Panc1 (cell line): ENCODE data around the gene RIC8B. TPM values are rescaled to one million over a fixed set of nuclear protein-coding genes. Genes with fewer than 3 reads are reported as not detected.

Experiments
- ATAC-seq: fragments of 200-7000 bp; cut with Tn5 transposase; 2 replicates; pipeline ENCODE4 v1.9.1; 2020; ENCODE audit warnings: mild to moderate bottlenecking, moderate library complexity
- BruUV-seq: library from RNA; stranded (reverse); fragments of 400-500 nt; replicated peaks from 2 replicates; lab custom pipeline; 2021; lab: Mats Ljungman, UMichigan
- CTCF ChIA-PET: fragments of 300-600 bp; sonication (Branson Sonifier 250); formaldehyde crosslinking; loops from one replicate; lab custom pipeline; 2022; ENCODE audit warnings: antibody characterized with exemption; lab: Charles Lee
- POLR2A ChIA-PET: fragments of 300-600 bp; sonication (Branson Sonifier 250); formaldehyde crosslinking; loops from one replicate; lab custom pipeline; 2022; ENCODE audit warnings: antibody characterized with exemption; lab: Charles Lee
- DNase-seq: peaks from one replicate; pipeline ENCODE4 v3.0.0-alpha.2; 2010; ENCODE audit warnings: low read depth, low spot score
- H3K27ac ChIP-seq: 2 replicates; pipeline ENCODE4 v1.5.1; 2011; ENCODE audit warnings: mild to moderate bottlenecking, low read length, inconsistent platforms
- H3K27me3 ChIP-seq: fragments of 200-500 bp; sonication (Bioruptor generic); 2 replicates; pipeline ENCODE4 v1.6.0; 2014; ENCODE audit warnings: low read length, inconsistent platforms; ENCODE audit not compliant: control insufficient read depth, insufficient read depth
- H3K36me3 ChIP-seq: fragments of 200-500 bp; sonication (Bioruptor generic); 2 replicates; pipeline ENCODE4 v1.5.1; 2014; ENCODE audit warnings: inconsistent platforms, mild to moderate bottlenecking, low read length, moderate library complexity; ENCODE audit not compliant: control insufficient read depth, insufficient read depth
- H3K4me1 ChIP-seq: 2 replicates; pipeline ENCODE4 v1.5.1; 2011; ENCODE audit warnings: inconsistent platforms, mild to moderate bottlenecking, low read length, moderate library complexity; ENCODE audit not compliant: control insufficient read depth, insufficient read depth
- H3K4me3 ChIP-seq, 2 experiments: 2 replicates each; pipeline ENCODE4 v1.5.1; 2011 to 2012; ENCODE audit warnings: low read depth in 2 of 2, low read length in 2 of 2, mild to moderate bottlenecking in 2 of 2, inconsistent platforms in 1 of 2, moderate library complexity in 1 of 2
- H3K9me3 ChIP-seq: fragments of 200-500 bp; sonication (Bioruptor generic); 2 replicates; pipeline ENCODE4 v1.5.1; 2014; ENCODE audit warnings: low read depth, mild to moderate bottlenecking, inconsistent platforms, low read length, moderate library complexity; ENCODE audit not compliant: control insufficient read depth, insufficient read depth
- CTCF ChIP-seq: fragments of 450-650 bp; IDR thresholded peaks from 2 replicates; pipeline ENCODE4 v1.5.1; 2017; ENCODE audit warnings: mild to moderate bottlenecking
- POLR2AphosphoS5 ChIP-seq: IDR thresholded peaks from 2 replicates; pipeline ENCODE4 v1.6.1; 2012; ENCODE audit warnings: mild to moderate bottlenecking, low read depth, low read length, moderate library complexity
- REST ChIP-seq, 2 experiments: IDR thresholded peaks; 2 replicates each; pipeline ENCODE4 v1.6.1; 2011 to 2012; ENCODE audit warnings: low read depth in 2 of 2, control low read depth in 1 of 2, low read length in 1 of 2, mild to moderate bottlenecking in 1 of 2, moderate library complexity in 1 of 2; ENCODE audit not compliant: insufficient read depth in 1 of 2
- SIN3A ChIP-seq: IDR thresholded peaks from 2 replicates; pipeline ENCODE4 v1.6.1; 2012; ENCODE audit warnings: low read depth, mild to moderate bottlenecking, low read length, moderate library complexity, borderline replicate concordance; ENCODE audit not compliant: insufficient read depth
- TCF7L2 ChIP-seq: IDR thresholded peaks from 2 replicates; pipeline ENCODE4 v1.6.1; 2011; ENCODE audit warnings: mild to moderate bottlenecking, low read depth, low read length, inconsistent platforms
- in situ Hi-C: cut with HindIII; loops from 2 replicates; pipeline ENCODE4 v1.10.0; 2016; ENCODE audit warnings: low sequenced_read_pairs, low pct_unique_long_range_greater_than_20kb
- intact Hi-C: fragments of 100-400 bp; cut with micrococcal nuclease; formaldehyde crosslinking; loops from one replicate; pipeline ENCODE4 v1.10.0; 2022; ENCODE audit not compliant: unreplicated experiment
- total RNA-seq: library from RNA; stranded (reverse); gene quantifications from one replicate; pipeline ENCODE4 v1.2.1, GENCODE V29; 2021; ENCODE audit not compliant: unreplicated experiment

The RIC8B gene
- total RNA-seq, 1 experiment from 2014 or later, result 16.1 TPM

- in situ Hi-C loops, result no loop called here
- peaks cover 6% of the 10 kb centered on the region for H3K36me3 ChIP-seq
- H3K27me3 ChIP-seq, result no peaks in the 10 kb centered on the region
- DNase-seq, result no peak
- intact Hi-C loops, result no loop called here
- ChIA-PET POLR2A (no interaction called here), CTCF (no interaction called here)
- no peaks in the 10 kb centered on the region for H3K9me3 ChIP-seq
- no peak for ATAC-seq
- H3K4me1 ChIP-seq, result no peaks in the 10 kb centered on the region
- no peak overlapping the region for H3K27ac ChIP-seq
- H3K4me3 ChIP-seq, result no peak overlapping the region
- no peak for TF ChIP-seq CTCF
- TF ChIP-seq SIN3A, result no peak
- TF ChIP-seq REST (IDR thresholded peaks at IDR 0.05; ENCODE audit: insufficient read depth in 1 of 2, low read depth in 2 of 2, low read length in 1 of 2), result no peak
- no TSS peak for BruUV-seq
These were observed 41.3 kb downstream of the RIC8B start for GRCh38 chr12:106815741-106816140.

- POLR2A ChIA-PET, result no interaction called here
- CTCF ChIA-PET, result no interaction called here
- intact Hi-C loops (no loop called here), in situ Hi-C loops (no loop called here)
- peaks cover 6% of the 10 kb centered on the region for H3K36me3 ChIP-seq
- BruUV-seq, result no TSS peak
- ATAC-seq (no peak), DNase-seq (no peak)
- no peak overlapping the region for H3K4me3 ChIP-seq
- H3K4me1 ChIP-seq, result no peaks in the 10 kb centered on the region
- TF ChIP-seq CTCF (no peak), POLR2AphosphoS5 (no peak), REST (IDR thresholded peaks at IDR 0.05; ENCODE audit: insufficient read depth in 1 of 2, low read depth in 2 of 2, low read length in 1 of 2) (no peak), TCF7L2 (no peak), SIN3A (no peak)
- no peaks in the 10 kb centered on the region for H3K9me3 ChIP-seq
- no peak overlapping the region for H3K27ac ChIP-seq
- H3K27me3 ChIP-seq, result no peaks in the 10 kb centered on the region
These were observed 41.7 kb downstream of the RIC8B start for GRCh38 chr12:106816231-106816630.
